ENCODE measurements around the gene TES. TPM values are rescaled to one million over a fixed set of nuclear protein-coding genes. Genes with fewer than 3 reads are reported as not detected.
"Not testable (repeated sequence)": the region's sequence is repeated elsewhere in the genome, so short reads cannot be mapped to it uniquely, and the experiment has no call there.

TES gene
- total RNA-seq, 1 experiment from 2014 or later = 111 TPM

DNA sequence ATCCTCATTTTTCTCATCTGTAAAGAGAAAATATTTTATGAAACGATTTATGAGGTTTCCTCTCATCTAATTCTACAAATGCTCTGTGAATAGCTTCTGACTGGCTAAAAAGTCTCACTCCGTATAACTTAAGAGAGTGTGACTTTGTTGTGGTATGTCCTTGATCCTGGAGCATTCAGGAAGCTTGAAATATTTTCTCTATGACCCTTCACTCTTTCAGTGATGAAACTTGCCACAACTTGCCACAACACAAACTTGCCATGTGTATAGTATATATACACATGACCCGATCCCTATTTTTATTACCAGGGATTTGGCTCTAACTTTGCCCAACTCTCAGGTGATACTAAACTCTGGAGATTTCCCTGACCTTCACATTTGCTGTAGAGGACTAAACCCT is 74.1 kb downstream of the TES start:
- no peak for DNase-seq (ENCODE audit: low read depth)

DNA sequence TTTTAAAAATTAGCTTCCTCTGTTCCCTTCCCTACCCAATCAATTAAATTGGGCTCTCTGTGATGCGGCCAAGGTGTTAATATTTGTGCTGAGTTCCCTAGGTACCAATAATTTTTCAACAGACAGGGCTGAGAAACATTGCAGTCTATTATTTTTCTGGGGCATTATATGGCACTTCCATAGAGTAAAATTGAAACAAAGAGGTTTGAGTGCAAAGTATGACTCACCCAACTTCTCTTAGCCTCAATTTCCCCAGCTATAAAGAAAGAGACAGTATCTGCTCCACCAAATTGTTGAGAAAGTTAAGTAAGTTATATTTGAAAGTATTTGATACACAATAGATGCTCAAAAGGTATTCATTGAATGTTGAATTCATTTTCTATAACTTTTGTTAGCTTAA is 74.9 kb downstream of the TES start:
- DNase-seq (ENCODE audit: low read depth) = no peak

DNA sequence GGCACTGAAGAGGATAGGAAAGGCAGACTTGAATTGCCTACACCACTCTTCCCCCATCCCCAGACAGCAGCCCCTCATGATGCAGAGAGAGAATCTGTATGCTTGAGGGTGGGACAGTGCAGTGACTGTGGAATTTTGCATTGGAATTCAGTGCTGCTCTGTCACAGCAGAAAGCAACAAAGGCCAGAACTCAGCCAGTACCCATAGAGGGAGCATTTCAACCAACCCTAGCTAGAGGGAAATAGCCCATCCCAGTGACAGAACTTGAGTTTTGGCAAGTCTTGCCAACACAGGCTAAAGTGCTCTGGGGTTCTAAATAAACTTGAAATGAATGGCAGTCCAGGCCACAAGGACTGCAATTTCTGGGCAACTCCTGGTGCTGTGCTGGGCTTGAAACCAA is 80.4 kb downstream of the TES start:
- no peak for DNase-seq (ENCODE audit: low read depth)

DNA sequence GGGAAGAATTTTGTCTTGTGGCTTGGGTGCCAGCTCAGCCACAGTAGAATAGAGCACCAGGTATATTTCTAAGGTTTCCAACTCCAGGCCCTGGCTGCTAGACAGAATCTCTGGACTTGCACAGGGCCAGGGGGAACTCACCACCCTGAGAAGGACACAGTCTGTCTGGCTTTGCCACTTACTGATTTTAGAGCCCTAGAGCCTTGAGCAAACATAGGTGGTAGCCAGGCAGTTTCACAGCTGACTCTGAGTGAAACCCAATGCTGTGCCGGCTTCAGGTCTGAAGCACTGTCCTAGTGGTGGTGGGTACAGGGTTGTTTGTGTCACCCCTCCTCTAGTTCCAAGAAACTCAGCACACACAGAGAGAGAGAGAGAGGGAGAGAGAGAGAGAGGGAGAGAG is 81.6 kb downstream of the TES start:
- no peak for DNase-seq (ENCODE audit: low read depth)

DNA sequence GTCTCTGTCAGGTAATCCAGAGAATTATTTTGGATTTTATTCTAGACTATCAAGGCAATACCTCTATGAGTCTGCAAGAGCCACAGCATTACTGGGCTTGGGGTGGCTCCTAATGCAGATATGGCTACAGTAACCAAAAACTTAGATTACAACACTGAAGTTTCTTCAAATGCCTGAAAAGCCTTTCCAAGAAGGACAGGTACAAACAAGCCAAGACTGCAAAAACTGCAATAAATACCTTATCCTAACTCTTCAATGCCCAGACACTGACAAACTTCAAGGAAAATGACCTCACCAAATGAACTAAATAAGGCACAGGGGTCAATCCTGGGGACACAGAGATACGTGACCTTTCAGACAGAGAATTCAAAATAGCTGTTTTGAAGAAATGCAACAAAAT is 82.0 kb downstream of the TES start:
- DNase-seq (ENCODE audit: low read depth) = no peak

DNA sequence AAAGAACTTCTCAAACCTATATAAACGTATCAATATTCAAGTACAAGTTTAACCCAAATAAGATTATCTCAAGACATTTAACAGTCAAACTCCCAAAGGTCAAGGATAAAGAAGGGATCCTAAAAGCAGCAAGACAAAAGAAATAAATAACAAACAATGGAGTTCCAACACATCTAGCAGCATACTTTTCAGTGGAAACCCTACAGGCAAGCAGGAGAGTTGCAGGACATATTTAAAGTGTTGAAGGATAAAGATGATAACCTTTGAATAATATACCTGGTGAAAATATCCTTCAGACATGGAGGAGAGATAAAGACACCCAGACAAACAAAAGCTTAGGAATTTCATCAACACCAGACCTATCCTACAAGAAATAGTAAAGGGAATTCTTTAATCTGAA is 82.8 kb downstream of the TES start:
- no peak for DNase-seq (ENCODE audit: low read depth)

DNA sequence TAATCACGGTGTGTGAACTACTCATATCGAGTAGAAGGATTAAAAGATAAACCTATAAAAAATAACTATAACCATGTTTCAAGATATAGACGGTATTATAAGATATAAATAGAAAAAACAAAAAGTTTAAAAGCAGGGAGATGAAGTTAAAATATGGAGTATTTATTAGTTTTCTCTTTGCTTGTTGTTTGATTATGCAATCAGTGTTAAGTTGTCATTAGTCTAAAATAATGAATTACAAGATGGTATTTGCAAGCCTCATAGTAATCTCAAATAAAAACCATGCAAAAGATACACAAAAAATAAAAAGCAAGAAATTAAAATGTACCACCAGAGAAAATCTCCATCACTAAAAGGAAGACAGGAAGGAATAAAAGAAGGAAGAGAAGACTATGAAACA is 83.3 kb downstream of the TES start:
- DNase-seq (ENCODE audit: low read depth) = no peak

DNA sequence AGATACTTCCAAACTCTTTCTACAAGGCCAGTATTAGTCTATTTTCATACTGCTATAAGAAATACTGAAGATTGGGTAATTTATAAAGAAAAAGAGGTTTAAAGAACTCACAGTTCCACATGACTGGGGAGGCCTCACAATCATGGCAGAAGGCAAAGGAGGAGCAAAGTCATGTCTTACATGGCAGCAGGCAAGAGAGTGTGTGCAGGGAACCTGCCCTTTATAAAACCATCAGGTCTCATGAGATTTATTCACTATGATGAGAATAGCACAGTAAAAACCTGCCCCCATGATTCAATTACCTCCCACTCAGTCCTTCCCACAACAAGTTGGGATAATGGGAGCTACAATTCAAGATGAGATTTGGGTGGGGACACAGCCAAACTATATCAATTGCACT is 85.6 kb downstream of the TES start:
- DNase-seq (ENCODE audit: low read depth) = not testable (repeated sequence)

DNA sequence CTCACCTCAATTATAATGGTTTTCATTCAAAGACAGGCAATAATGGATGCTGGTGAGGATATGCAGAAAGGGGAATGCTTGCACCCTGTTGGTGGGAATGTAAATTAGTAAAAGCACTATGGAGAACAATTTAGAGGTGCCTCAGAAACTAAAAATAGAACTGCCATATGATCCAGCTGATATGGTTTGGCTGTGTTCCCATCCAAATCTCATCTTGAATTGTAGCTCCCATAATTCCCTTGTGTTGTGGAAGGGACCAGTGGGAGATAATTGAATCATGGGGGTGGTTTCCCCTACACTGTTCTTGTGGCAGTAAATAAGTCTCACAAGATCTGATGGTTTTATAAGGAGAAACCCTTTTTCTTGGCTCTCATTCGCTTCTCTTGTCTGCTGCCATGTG is 87.7 kb downstream of the TES start:
- DNase-seq (ENCODE audit: low read depth) = no peak

DNA sequence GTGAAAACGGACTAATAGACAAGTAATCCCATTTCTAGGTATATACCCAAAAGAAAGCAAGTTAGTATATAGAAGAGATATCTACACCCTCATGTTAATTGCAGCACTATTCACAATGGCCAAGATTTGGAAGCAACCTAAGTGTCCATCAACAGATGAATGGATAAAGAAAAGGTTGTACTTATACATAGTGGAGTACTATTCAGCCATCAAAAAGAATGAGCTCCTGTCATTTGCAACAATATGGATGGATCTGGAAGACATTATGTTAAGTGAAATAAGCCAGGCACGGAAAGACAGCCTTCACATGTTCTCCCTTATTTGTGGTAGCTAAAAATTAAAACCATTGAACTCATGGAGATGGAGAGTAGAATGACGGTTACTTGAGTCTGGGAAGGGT is 88.2 kb downstream of the TES start:
- no peak for DNase-seq (ENCODE audit: low read depth)

DNA sequence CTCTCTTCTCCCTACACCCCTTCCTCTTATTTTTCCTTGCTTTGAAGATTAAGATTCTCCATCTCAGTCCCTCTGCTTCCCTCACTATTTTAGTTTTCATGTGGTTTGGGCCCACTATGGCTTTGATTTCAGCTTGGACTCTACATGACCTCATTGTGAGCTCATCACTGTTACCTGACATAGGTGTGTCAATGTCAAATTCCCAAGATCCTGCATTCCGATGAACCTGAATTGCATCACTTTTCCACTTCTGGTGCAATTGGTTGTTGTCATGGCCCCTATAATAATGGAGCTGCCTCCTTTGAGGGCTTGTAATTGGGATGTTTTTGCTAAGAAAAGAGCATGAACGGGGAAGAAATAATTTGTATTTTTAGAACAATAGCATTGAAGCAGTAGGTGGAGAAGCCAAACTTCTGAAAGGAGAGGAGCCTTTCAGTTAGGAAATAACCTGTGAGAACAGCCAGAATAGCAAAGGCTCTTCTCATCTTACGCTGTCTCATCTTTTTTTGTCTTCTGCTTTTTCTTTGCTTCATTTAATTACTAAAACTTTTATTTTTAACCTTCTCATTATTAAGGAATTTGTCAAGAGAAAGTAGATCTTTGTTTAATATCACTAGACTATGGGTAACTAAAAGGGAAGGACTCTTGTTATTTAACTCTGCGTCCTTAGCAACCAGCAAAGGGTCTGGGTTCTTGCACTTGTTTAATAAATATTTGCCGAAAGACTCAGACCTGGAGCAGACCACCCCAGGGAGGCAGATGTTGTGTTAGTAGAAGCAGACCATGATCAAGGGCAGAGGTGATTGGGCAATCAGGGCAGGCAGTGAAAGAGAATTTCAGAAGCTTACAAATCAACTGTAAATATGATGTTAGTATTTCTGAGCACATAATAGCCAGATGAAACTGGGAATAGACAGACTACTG is 95.4 kb downstream of the TES start:
- DNase-seq (ENCODE audit: low read depth) = no peak

DNA sequence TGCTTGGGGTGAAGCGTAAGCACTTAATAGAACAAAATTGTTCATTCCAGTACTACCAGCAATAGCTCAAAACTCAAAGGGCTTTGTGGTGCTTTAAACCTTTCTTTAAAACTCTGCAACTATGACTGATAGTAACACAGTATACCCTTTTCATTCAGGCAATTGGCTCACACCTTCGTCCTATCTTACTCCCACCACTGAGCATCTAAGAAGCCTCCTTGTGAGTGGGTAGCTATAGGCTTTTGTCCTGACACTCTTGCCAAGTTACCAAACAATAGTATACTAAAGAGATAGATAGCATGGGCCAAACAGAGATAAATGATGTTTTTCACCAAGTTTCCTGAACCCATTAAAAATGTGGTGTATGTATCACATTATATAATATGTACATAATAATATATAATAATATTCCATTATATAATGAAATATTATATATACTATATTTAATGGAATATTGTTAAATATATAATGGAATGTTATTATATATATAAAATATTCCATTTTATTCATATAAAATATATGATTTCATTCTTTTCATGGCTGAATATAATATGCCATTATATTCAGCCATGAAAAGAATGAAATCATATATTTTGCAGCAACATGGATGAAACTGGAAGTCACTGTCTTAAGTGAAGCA is 96.2 kb downstream of the TES start:
- no peak for DNase-seq (ENCODE audit: low read depth)

DNA sequence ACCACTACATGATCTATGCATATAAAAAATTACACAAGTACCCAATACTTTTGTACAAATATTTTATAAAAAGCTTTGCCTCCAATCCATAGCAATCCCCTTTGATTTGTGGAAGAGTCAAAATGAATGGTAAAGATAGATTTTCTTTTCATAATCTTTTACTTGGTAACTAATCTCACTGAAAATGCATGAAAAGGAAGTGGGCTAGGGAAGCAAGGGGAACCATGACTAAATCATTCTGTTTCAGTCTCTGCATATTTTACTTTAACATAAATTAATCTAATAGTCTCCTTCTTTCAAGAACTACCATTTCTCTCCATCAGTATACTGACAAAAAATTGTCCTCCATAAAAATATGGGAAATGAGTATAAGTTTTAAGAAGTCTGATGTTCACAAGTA is 96.9 kb downstream of the TES start:
- no peak for DNase-seq (ENCODE audit: low read depth)

Other genes starting within 250 kb of the TES start
- under 0.01 TPM in 1 of 2 replicates, not detected in the other for gene TFEC, start 179.8 kb upstream of the TES start, total RNA-seq (2014; rRNA removed; shearing (Covaris generic))

Data from RPMI7951 (cell line).